Fibroblast of lung (primary cell): ENCODE results near the gene CD69. TPM values are rescaled to one million over a fixed set of nuclear protein-coding genes. Genes with fewer than 3 reads are reported as not detected.

Experiments
- DNase-seq, 2 donors: peaks; one replicate each; pipeline versions ENCODE4 v3.0.0 to v3.0.0-alpha.2; 2010; ENCODE audit warnings: low read depth in 2 of 2
- H2AFZ ChIP-seq: 2 replicates; pipeline ENCODE4 v1.5.1; 2012; ENCODE audit warnings: low read length, control low read depth, inconsistent platforms
- H3K27ac ChIP-seq: 2 replicates; pipeline ENCODE4 v1.5.1; 2011; ENCODE audit warnings: low read length, control low read depth; ENCODE audit not compliant: insufficient read depth
- H3K27me3 ChIP-seq: 2 replicates; pipeline ENCODE4 v1.5.1; 2011; ENCODE audit warnings: mild to moderate bottlenecking, low read length; ENCODE audit not compliant: control insufficient read depth, insufficient read depth
- H3K36me3 ChIP-seq: 2 replicates; pipeline ENCODE4 v1.5.1; 2011; ENCODE audit warnings: low read length; ENCODE audit not compliant: control insufficient read depth, insufficient read depth
- H3K4me1 ChIP-seq: 2 replicates; pipeline ENCODE4 v1.5.1; 2011; ENCODE audit warnings: low read length; ENCODE audit not compliant: control insufficient read depth, insufficient read depth; ENCODE audit errors: extremely low read depth
- H3K4me2 ChIP-seq: 2 replicates; pipeline ENCODE4 v1.5.1; 2011; ENCODE audit warnings: low read length, control low read depth; ENCODE audit not compliant: insufficient read depth; ENCODE audit errors: extremely low read depth
- H3K4me3 ChIP-seq, 4 experiments: fragments of 200-600 bp in 1 of 4; sonication (generic) in 1 of 4; replicated peaks in 1 of 4; 2 replicates each; pipeline ENCODE4 v1.5.1; 2011 to 2016; ENCODE audit warnings: low read length in 4 of 4, low read depth in 3 of 4, mild to moderate bottlenecking in 3 of 4, control low read depth in 2 of 4, inconsistent platforms in 1 of 4, mixed read lengths in 1 of 4; ENCODE audit not compliant: insufficient read depth in 1 of 4; ENCODE audit errors: control extremely low read depth in 1 of 4
- H3K79me2 ChIP-seq: 2 replicates; pipeline ENCODE4 v1.5.1; 2012; ENCODE audit warnings: mild to moderate bottlenecking, low read length, inconsistent platforms; ENCODE audit not compliant: control insufficient read depth, insufficient read depth
- H3K9ac ChIP-seq: 2 replicates; pipeline ENCODE4 v1.5.1; 2011; ENCODE audit warnings: mild to moderate bottlenecking, low read length, control low read depth; ENCODE audit not compliant: insufficient read depth
- H3K9me3 ChIP-seq: 2 replicates; pipeline ENCODE4 v1.5.1; 2012; ENCODE audit warnings: low read depth, low read length; ENCODE audit not compliant: control insufficient read depth, insufficient read depth
- H4K20me1 ChIP-seq: 2 replicates; pipeline ENCODE4 v1.5.1; 2011; ENCODE audit warnings: low read length; ENCODE audit not compliant: control insufficient read depth, insufficient read depth; ENCODE audit errors: extremely low read depth
- EZH2 ChIP-seq: IDR thresholded peaks from 2 replicates; pipeline ENCODE4 v1.5.1; 2012; ENCODE audit warnings: low read length, control low read depth, mild to moderate bottlenecking; ENCODE audit errors: missing control alignments
- polyA plus RNA-seq, 2 donors: library from polyadenylated mRNA; depleted of rRNA in 1 of 2; stranded (reverse) in 1 of 2; unstranded in 1 of 2; fragments of >200 nt; gene quantifications; 2 replicates each; pipeline ENCODE4 v1.2.1, GENCODE V29; 2011 to 2012; ENCODE audit warnings: missing spikeins in 1 of 2
- total RNA-seq: library from RNA; depleted of rRNA; stranded (reverse); fragments of >200 nt; gene quantifications from 2 replicates; pipeline ENCODE4 v1.2.1, GENCODE V29; 2014
- TF ChIP-seq, protein P1 (sequence below), 2 donors: IDR thresholded peaks in 1 of 2; conservative IDR thresholded peaks in 1 of 2; 1 replicate in 1 of 2; 2 replicates in 1 of 2; pipeline ENCODE4 v1.5.1; 2011 to 2012; ENCODE audit warnings: low read length in 2 of 2, control low read depth in 1 of 2, inconsistent platforms in 1 of 2, low read depth in 1 of 2, mild to moderate bottlenecking in 1 of 2

The CD69 gene
- total and polyA plus RNA-seq, 2 donors (not counting 1 experiment from before 2014, with no cell fraction given), result not detected

DNA sequence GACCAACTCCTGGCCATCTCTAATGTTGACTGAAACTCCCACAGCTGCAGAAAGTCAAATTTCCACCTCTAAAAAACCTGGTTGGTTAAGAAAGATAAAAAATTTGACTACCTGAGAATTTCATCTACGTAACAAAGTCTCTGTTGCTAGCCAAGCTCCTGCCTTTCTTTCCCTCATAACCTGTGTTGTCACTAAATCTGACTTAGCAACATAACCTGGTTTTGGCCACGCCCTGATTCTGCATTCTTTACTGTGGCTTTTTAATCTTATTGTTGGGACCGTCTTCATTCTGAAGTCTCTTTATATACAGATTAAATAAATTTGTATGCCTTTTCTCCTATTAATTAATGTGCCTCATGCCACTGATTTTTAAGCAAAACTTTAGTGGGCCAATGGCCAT is 16.1 kb upstream of the CD69 start:
- Histone ChIP-seq H3K27ac (no peak overlapping the region), H3K4me2 (no peak overlapping the region), H3K4me1 (no peaks in the 10 kb centered on the region), H2AFZ (no peak overlapping the region), H4K20me1 (no peaks in the 10 kb centered on the region), H3K79me2 (no peaks in the 10 kb centered on the region), H3K4me3 (no peak overlapping the region), H3K36me3 (no peaks in the 10 kb centered on the region), H3K9ac (no peak overlapping the region), H3K9me3 (no peaks in the 10 kb centered on the region), H3K27me3 (no peaks in the 10 kb centered on the region)
- DNase-seq, result no peak
- TF ChIP-seq EZH2, result no peak

DNA sequence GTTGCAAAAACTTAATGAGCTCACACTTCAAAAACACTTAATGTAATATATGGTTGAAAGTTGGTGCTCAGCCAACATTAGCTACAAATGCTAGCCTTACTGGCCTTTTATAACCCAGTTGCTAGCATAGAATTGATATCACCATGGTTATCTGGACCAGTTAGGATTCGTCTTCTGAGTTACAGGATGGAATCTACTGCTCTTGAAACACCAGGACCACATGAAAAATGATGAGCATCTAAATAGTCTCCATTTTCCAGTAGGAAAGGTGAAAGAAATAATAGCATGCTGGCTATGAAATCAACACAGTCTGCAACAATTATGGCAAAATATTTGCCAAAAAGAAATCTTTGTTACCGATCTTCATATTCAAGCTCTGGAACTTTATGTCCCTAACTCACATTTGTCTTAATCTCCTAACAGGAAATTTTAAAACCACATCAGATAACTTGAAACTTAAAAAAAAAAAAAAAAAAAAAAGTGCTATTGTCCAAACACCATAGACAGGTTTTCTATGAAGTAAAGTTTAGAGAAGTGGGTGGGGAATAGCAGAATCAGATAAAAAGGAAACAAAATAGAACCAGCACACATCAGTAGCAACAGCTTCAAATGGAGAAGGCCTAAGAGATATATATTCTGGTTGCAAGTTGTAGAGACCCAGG is 12.6 kb upstream of the CD69 start:
- H3K9me3 ChIP-seq, result no peaks in the 10 kb centered on the region
- DNase-seq, result no peak
- no peaks in the 10 kb centered on the region for H4K20me1 ChIP-seq
- H2AFZ ChIP-seq, result no peak overlapping the region
- H3K79me2 ChIP-seq, result no peaks in the 10 kb centered on the region
- H3K4me3 ChIP-seq, result no peak overlapping the region
- H3K4me2 ChIP-seq, result no peak overlapping the region
- no peaks in the 10 kb centered on the region for H3K36me3 ChIP-seq
- H3K27ac ChIP-seq, result no peak overlapping the region
- H3K9ac ChIP-seq, result no peak overlapping the region
- no peaks in the 10 kb centered on the region for H3K27me3 ChIP-seq
- H3K4me1 ChIP-seq, result no peaks in the 10 kb centered on the region
- no peak for TF ChIP-seq EZH2
- TF ChIP-seq, protein P1, sequence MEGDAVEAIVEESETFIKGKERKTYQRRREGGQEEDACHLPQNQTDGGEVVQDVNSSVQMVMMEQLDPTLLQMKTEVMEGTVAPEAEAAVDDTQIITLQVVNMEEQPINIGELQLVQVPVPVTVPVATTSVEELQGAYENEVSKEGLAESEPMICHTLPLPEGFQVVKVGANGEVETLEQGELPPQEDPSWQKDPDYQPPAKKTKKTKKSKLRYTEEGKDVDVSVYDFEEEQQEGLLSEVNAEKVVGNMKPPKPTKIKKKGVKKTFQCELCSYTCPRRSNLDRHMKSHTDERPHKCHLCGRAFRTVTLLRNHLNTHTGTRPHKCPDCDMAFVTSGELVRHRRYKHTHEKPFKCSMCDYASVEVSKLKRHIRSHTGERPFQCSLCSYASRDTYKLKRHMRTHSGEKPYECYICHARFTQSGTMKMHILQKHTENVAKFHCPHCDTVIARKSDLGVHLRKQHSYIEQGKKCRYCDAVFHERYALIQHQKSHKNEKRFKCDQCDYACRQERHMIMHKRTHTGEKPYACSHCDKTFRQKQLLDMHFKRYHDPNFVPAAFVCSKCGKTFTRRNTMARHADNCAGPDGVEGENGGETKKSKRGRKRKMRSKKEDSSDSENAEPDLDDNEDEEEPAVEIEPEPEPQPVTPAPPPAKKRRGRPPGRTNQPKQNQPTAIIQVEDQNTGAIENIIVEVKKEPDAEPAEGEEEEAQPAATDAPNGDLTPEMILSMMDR (conservative IDR thresholded peaks at IDR 0.05 in 1 of 2, IDR thresholded peaks at IDR 0.05 in 1 of 2; ENCODE audit: low read depth in 1 of 2, low read length in 2 of 2), result no peak

DNA sequence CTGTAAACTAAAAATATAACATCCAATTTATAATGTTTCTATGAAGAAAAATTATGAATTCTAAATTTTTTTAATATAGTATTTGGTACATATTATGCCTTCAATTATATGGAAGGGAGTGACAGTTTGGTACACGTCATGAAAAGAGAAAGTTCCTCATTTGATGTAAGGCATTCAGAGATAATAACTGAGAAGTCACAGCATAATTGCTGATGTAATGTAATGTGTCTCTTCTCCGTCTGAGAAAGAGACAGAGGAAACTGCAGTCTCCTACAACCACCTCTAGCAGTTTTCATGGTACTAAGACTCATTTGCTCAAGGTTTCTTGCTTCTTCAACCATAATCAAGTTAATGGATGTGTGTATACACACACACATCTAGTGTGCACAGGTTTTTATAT is 2.3 kb upstream of the CD69 start:
- Histone ChIP-seq H3K79me2 (no peaks in the 10 kb centered on the region), H2AFZ (no peak overlapping the region), H3K9me3 (no peaks in the 10 kb centered on the region), H4K20me1 (no peaks in the 10 kb centered on the region), H3K9ac (no peak overlapping the region), H3K4me2 (no peak overlapping the region), H3K36me3 (no peaks in the 10 kb centered on the region), H3K4me1 (no peaks in the 10 kb centered on the region), H3K27me3 (no peaks in the 10 kb centered on the region), H3K4me3 (no peak overlapping the region), H3K27ac (no peak overlapping the region)
- no peak for DNase-seq
- TF ChIP-seq EZH2, result no peak
- TF ChIP-seq, protein P1 (conservative IDR thresholded peaks at IDR 0.05 in 1 of 2, IDR thresholded peaks at IDR 0.05 in 1 of 2; ENCODE audit: low read depth in 1 of 2, low read length in 2 of 2), result no peak
